Ishikawa (cell line): ENCODE measurements around the gene COL26A1.

Experiments
- CEBPB ChIP-seq: IDR thresholded peaks from 2 replicates; pipeline ENCODE4 v1.6.1; 2012
- CREB1 ChIP-seq: IDR thresholded peaks from 2 replicates; pipeline ENCODE4 v1.6.1; 2012; ENCODE audit warnings: low read depth
- EGR1 ChIP-seq: IDR thresholded peaks from 2 replicates; pipeline ENCODE4 v1.6.1; 2012
- EP300 ChIP-seq: IDR thresholded peaks from 2 replicates; pipeline ENCODE4 v1.6.1; 2012; ENCODE audit warnings: borderline replicate concordance
- FOXM1 ChIP-seq: IDR thresholded peaks from 2 replicates; pipeline ENCODE4 v1.6.1; 2012; ENCODE audit warnings: low read depth, borderline replicate concordance
- MAX ChIP-seq: IDR thresholded peaks from 2 replicates; pipeline ENCODE4 v1.6.1; 2012
- NFIC ChIP-seq: IDR thresholded peaks from 2 replicates; pipeline ENCODE4 v1.6.1; 2012
- RAD21 ChIP-seq: IDR thresholded peaks from 2 replicates; pipeline ENCODE4 v1.6.1; 2012; ENCODE audit warnings: low read depth
- REST ChIP-seq: IDR thresholded peaks from 2 replicates; pipeline ENCODE4 v1.6.1; 2012; ENCODE audit warnings: low read depth, mild to moderate bottlenecking
- TAF1 ChIP-seq: IDR thresholded peaks from 2 replicates; pipeline ENCODE4 v1.6.1; 2012; ENCODE audit warnings: low read depth, mild to moderate bottlenecking
- TCF12 ChIP-seq: IDR thresholded peaks from 2 replicates; pipeline ENCODE4 v1.6.1; 2012; ENCODE audit warnings: low read depth
- TEAD4 ChIP-seq: IDR thresholded peaks from 2 replicates; pipeline ENCODE4 v1.6.1; 2012
- USF1 ChIP-seq: IDR thresholded peaks from 2 replicates; pipeline ENCODE4 v1.6.1; 2012
- YY1 ChIP-seq: IDR thresholded peaks from 2 replicates; pipeline ENCODE4 v1.6.1; 2012; ENCODE audit warnings: low read depth
- ZBTB7A ChIP-seq: IDR thresholded peaks from 2 replicates; pipeline ENCODE4 v1.6.1; 2012; ENCODE audit warnings: low read depth

Gene COL26A1

GRCh38 chr7:101340379-101340778 is 22.3 kb upstream of the COL26A1 start:
- TF ChIP-seq TEAD4 (no peak), MAX (no peak), EGR1 (no peak), CREB1 (no peak), REST (no peak), ZBTB7A (no peak), RAD21 (no peak), TCF12 (no peak), CEBPB (no peak), EP300 (no peak), USF1 (no peak)

GRCh38 chr7:101342892-101343291 is 19.8 kb upstream of the COL26A1 start:
- TF ChIP-seq EGR1 (no peak), TEAD4 (no peak), YY1 (no peak), USF1 (no peak), EP300 (no peak), CREB1 (no peak), FOXM1 (no peak), NFIC (no peak), TAF1 (no peak), RAD21 (no peak), CEBPB (no peak), ZBTB7A (no peak), MAX (no peak), REST (no peak), TCF12 (no peak)

GRCh38 chr7:101347477-101347876 is 15.2 kb upstream of the COL26A1 start:
- no peak for TF ChIP-seq MAX
- no peak for TF ChIP-seq CEBPB
- TF ChIP-seq FOXM1: no peak
- no peak for TF ChIP-seq EGR1
- TF ChIP-seq ZBTB7A: no peak
- TF ChIP-seq CREB1: no peak
- TF ChIP-seq TCF12: no peak
- no peak for TF ChIP-seq YY1
- TF ChIP-seq TEAD4: no peak
- no peak for TF ChIP-seq RAD21
- TF ChIP-seq REST: no peak
- no peak for TF ChIP-seq NFIC
- TF ChIP-seq USF1: no peak
- no peak for TF ChIP-seq TAF1
- TF ChIP-seq EP300: no peak

GRCh38 chr7:101352920-101353308 is 9.8 kb upstream of the COL26A1 start:
- TF ChIP-seq TCF12 (no peak), MAX (no peak), CREB1 (no peak), NFIC (no peak), EP300 (no peak), TAF1 (no peak), TEAD4 (no peak), USF1 (no peak), REST (no peak), CEBPB (no peak), EGR1 (no peak)
